Uterus (tissue), 2 donors: ENCODE data around the gene ADAM33.

Experiments
- CTCF ChIP-seq, 4 experiments: fragments of 200-600 bp in 2 of 4; fragments of 450-650 bp in 2 of 4; sonication (generic) in 2 of 4; IDR thresholded peaks; one replicate each; pipeline ENCODE4 v1.5.1; 2016 to 2019; ENCODE audit warnings: antibody characterized with exemption in 4 of 4, mild to moderate bottlenecking in 2 of 4, moderate library complexity in 1 of 4
- POLR2A ChIP-seq, 2 donors: fragments of 450-650 bp; IDR thresholded peaks; one replicate each; pipeline ENCODE4 v1.6.1; 2016; ENCODE audit warnings: antibody characterized with exemption in 2 of 2, mild to moderate bottlenecking in 1 of 2, moderate library complexity in 1 of 2

DNA sequence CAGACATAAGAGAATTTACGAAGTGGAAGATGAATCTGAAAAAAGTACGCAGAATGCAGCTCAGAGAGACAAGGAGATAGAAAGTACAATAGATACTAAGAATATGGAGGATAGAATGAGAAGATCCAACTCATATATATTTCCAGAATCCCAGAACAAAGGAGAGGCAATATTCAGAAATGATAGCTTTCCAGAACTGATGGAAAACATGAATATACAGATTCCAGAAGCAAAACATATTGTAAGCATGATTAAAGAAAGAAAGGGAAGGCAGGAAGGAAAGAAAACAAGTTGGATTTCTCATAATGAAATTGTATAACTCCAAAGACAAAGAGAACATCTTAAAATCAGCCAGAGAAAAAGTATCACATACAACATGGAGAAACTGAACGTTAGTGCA is 41.6 kb downstream of the ADAM33 start:
- TF ChIP-seq CTCF (IDR thresholded peaks at IDR 0.05) (no peak), POLR2A (IDR thresholded peaks at IDR 0.05) (no peak)
